H1 (cell line): Measurements from ENCODE around the gene AGPAT2. TPM values are rescaled to one million over a fixed set of nuclear protein-coding genes. Genes with fewer than 3 reads are reported as not detected.

Source experiments
- RBBP5 ChIP-seq: IDR thresholded peaks from 2 replicates; pipeline ENCODE4 v1.7.1; 2012; ENCODE audit warnings: low read depth, mild to moderate bottlenecking, inconsistent platforms, low read length, moderate library complexity, borderline replicate concordance
- polyA plus RNA-seq, 7 experiments: library from polyadenylated mRNA; depleted of rRNA in 3 of 7; stranded (reverse) in 5 of 7; unstranded in 2 of 7; fragments of >200 nt in 5 of 7; fragments of 200-250 nt in 2 of 7; gene quantifications; 1 replicate in 5 of 7; 2 replicates in 1 of 7; 4 replicates in 1 of 7; pipeline versions ENCODE4 v1.2.1 to v1.2.3, GENCODE V29; 2011 to 2013; ENCODE audit warnings: missing spikeins in 2 of 7, mixed read lengths in 2 of 7
- total RNA-seq: library from RNA; stranded (reverse); fragmentation: NEBNext Ultra II Directional; extraction: Animal tissue kit (Norgen Biotek cat#: 25700); gene quantifications from 2 replicates; pipeline ENCODE4 v1.2.1, GENCODE V29; 2021

Gene AGPAT2
- total and polyA plus RNA-seq, 2 of the 8 experiments (the other 6 are each of a cell fraction or from before 2014, with no cell fraction given): 31.6 to 37.6 TPM

DNA sequence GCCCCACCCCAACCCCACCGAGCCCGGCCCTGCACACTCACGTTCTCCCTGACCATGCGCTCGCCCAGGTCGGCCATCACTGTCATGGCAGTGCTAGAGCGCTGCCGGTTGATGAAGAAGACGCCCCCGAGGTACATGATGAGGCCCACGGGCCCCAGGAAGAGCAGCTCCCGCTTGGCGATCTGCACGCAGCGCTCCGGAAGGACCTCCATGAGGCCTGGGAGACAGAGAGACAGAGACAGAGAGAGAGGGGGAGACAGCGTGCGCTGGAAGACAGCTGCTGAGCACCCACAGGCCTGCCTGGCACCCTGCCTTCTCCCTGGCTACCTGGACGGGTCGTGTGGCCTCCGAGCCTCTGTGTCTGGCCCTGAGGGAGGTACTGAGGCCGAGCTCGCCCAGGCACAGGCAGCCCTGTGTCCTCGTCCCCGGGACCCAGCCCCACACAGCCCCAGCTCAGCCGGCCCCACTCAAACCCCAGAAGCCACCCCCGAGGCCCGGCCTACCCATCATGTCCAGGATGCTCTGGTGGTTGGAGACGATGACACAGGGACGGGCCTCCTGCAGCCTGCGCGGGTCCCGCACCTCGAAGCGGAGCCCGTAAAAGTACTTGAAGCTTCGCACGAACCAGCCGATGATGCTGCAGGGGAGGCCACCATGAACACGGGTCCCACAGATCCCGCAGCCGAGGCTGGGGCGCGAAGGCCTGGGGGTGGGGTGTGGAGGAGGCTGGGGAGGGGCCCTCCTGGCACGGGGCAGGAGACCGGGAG lies 10.2 kb downstream of the AGPAT2 start (continued):
- TF ChIP-seq RBBP5: no peak
